Activated CD4-positive, alpha-beta T cell treated with anti-CD3 and anti-CD28 coated beads for 36 hours (primary cell): Measurements from ENCODE around the gene TMEM248. TPM values are rescaled to one million over a fixed set of nuclear protein-coding genes. Genes with fewer than 3 reads are reported as not detected.

Experiments used
- ATAC-seq: fragments of 200-7000 bp; cut with Tn5 transposase; one replicate; pipeline ENCODE4 v1.10.0; 2021; ENCODE audit warnings: mild to moderate bottlenecking, moderate library complexity
- CTCF ChIA-PET: fragments of 350-600 bp; sonication (Branson Sonifier 250); formaldehyde crosslinking; loops from one replicate; lab custom pipeline; 2021; ENCODE audit warnings: antibody characterized with exemption; lab: Charles Lee
- POLR2A ChIA-PET: fragments of 350-600 bp; sonication (Branson Sonifier 250); formaldehyde crosslinking; loops from one replicate; lab custom pipeline; 2021; ENCODE audit warnings: antibody characterized with exemption, inconsistent platforms; lab: Charles Lee
- DNase-seq: peaks from one replicate; pipeline ENCODE4 v3.0.0-alpha.2; 2020
- H3K27ac Mint-ChIP-seq: one replicate; pipeline ENCODE4 v1.8.0; 2021; ENCODE audit warnings: mixed read lengths
- H3K27me3 Mint-ChIP-seq: one replicate; pipeline ENCODE4 v1.8.0; 2021; ENCODE audit warnings: mixed read lengths
- H3K36me3 Mint-ChIP-seq: one replicate; pipeline ENCODE4 v1.8.0; 2021; ENCODE audit warnings: low read depth, mixed read lengths
- H3K4me1 Mint-ChIP-seq: one replicate; pipeline ENCODE4 v1.8.0; 2021; ENCODE audit warnings: mixed read lengths
- H3K4me3 Mint-ChIP-seq: one replicate; pipeline ENCODE4 v1.8.0; 2021; ENCODE audit warnings: mild to moderate bottlenecking, moderate library complexity, mixed read lengths
- H3K9me3 Mint-ChIP-seq: one replicate; pipeline ENCODE4 v1.8.0; 2021; ENCODE audit warnings: low read depth, mixed read lengths
- intact Hi-C, 2 experiments: fragments of 100-400 bp; cut with DNase I in 1 of 2; cut with micrococcal nuclease in 1 of 2; formaldehyde crosslinking; loops; one replicate each; pipeline versions ENCODE4 v1.14.2 to v1.15.1; 2022 to 2024; cut with DNase I, micrococcal nuclease
- total RNA-seq, 2 experiments: library from RNA; stranded (reverse); gene quantifications; one replicate each; pipeline ENCODE4 v1.2.3, GENCODE V29; 2021

The TMEM248 gene
- total RNA-seq, 2 experiments from 2014 or later: 70.5 to 85.8 TPM

GRCh38 chr7:66925255-66925654 is 4.2 kb downstream of the TMEM248 start:
- Mint-ChIP-seq H3K9me3 (no peaks in the 10 kb centered on the region), H3K27me3 (no peaks in the 10 kb centered on the region), H3K4me3 (no peak overlapping the region), H3K27ac (peak overlapping the region; percentile 15), H3K4me1 (peaks cover 61% of the 10 kb centered on the region), H3K36me3 (peaks cover 44% of the 10 kb centered on the region)
- intact Hi-C loops: no loop called here
- ATAC-seq: no peak
- DNase-seq: no peak
- ChIA-PET POLR2A (no interaction called here), CTCF (no interaction called here)

GRCh38 chr7:66927348-66927948 is 6.4 kb downstream of the TMEM248 start:
- intact Hi-C loops: no loop called here
- peaks cover 69% of the 10 kb centered on the region for H3K4me1 Mint-ChIP-seq
- ChIA-PET POLR2A (no interaction called here), CTCF (interaction anchor here (0.5 kb wide), 1 partner anchor 374 kb away, joined by 3 read pairs; no protein-coding TSS in a partner anchor)
- H3K4me3 Mint-ChIP-seq: no peak overlapping the region
- H3K36me3 Mint-ChIP-seq: peaks cover 40% of the 10 kb centered on the region
- ATAC-seq (no peak), DNase-seq (no peak)
- H3K27ac Mint-ChIP-seq: no peak overlapping the region
- H3K9me3 Mint-ChIP-seq: no peaks in the 10 kb centered on the region
- no peaks in the 10 kb centered on the region for H3K27me3 Mint-ChIP-seq

GRCh38 chr7:66928388-66928787 is 7.4 kb downstream of the TMEM248 start:
- Mint-ChIP-seq H3K27ac (peak overlapping the region; percentile 40), H3K4me1 (peaks cover 69% of the 10 kb centered on the region), H3K9me3 (no peaks in the 10 kb centered on the region), H3K36me3 (peaks cover 40% of the 10 kb centered on the region), H3K4me3 (no peak overlapping the region), H3K27me3 (no peaks in the 10 kb centered on the region)
- ATAC-seq (no peak), DNase-seq (no peak)
- intact Hi-C loops: no loop called here
- ChIA-PET CTCF (interaction anchor here (0.5 to 0.7 kb wide), 3 partner anchors 363 to 652 kb away, joined by 3 read pairs; no protein-coding TSS in a partner anchor), POLR2A (interaction anchor here (0.5 to 0.6 kb wide), 2 partner anchors 85 to 339 kb away, joined by 3 read pairs; no protein-coding TSS in a partner anchor)

- POLR2A ChIA-PET: interaction anchor here (1.7 kb wide), 1 partner anchor 85 kb away, joined by 8 read pairs; no protein-coding TSS in a partner anchor
- intact Hi-C loops: no loop called here
- CTCF ChIA-PET: interaction anchor here (0.9 kb wide), 1 partner anchor 28 kb away, joined by 3 read pairs; no protein-coding TSS in a partner anchor
- no peak overlapping the region for H3K4me3 Mint-ChIP-seq
- peaks cover 67% of the 10 kb centered on the region for H3K4me1 Mint-ChIP-seq
- no peak for DNase-seq
- no peak for ATAC-seq
- H3K27ac Mint-ChIP-seq: no peak overlapping the region
- no peaks in the 10 kb centered on the region for H3K27me3 Mint-ChIP-seq
- no peaks in the 10 kb centered on the region for H3K9me3 Mint-ChIP-seq
- H3K36me3 Mint-ChIP-seq: peaks cover 42% of the 10 kb centered on the region
Observed at GRCh38 chr7:66929165-66929564, 8.1 kb downstream of the TMEM248 start.

- H3K27me3 Mint-ChIP-seq: no peaks in the 10 kb centered on the region
- intact Hi-C loops: loop anchor here in 1 of 2 experiments (2.0 kb wide), 1 partner anchor 31 kb away; no protein-coding TSS in a partner anchor
- DNase-seq (no peak), ATAC-seq (no peak)
- POLR2A ChIA-PET: interaction anchor here (1.7 kb wide), 1 partner anchor 85 kb away, joined by 8 read pairs; no protein-coding TSS in a partner anchor
- H3K4me1 Mint-ChIP-seq: peaks cover 72% of the 10 kb centered on the region
- no peaks in the 10 kb centered on the region for H3K9me3 Mint-ChIP-seq
- H3K36me3 Mint-ChIP-seq: peaks cover 45% of the 10 kb centered on the region
- H3K4me3 Mint-ChIP-seq: no peak overlapping the region
- H3K27ac Mint-ChIP-seq: no peak overlapping the region
- CTCF ChIA-PET: interaction anchor here (0.6 to 1.5 kb wide), 4 partner anchors 28 to 110 kb away, joined by 3 to 4 read pairs (median 3); no protein-coding TSS in a partner anchor
Observed at GRCh38 chr7:66929935-66930334, 8.9 kb downstream of the TMEM248 start.

GRCh38 chr7:66930341-66930740 is 9.3 kb downstream of the TMEM248 start:
- ATAC-seq: no peak
- Mint-ChIP-seq H3K4me3 (no peak overlapping the region), H3K27ac (no peak overlapping the region), H3K27me3 (no peaks in the 10 kb centered on the region), H3K9me3 (no peaks in the 10 kb centered on the region), H3K36me3 (peaks cover 41% of the 10 kb centered on the region), H3K4me1 (peaks cover 68% of the 10 kb centered on the region)
- CTCF ChIA-PET: interaction anchor here (0.6 to 1.5 kb wide), 4 partner anchors 29 to 110 kb away, joined by 3 to 4 read pairs (median 3); no protein-coding TSS in a partner anchor
- intact Hi-C loops: loop anchor here in 1 of 2 experiments (2.0 kb wide), 1 partner anchor 32 kb away; no protein-coding TSS in a partner anchor
- no peak for DNase-seq
- POLR2A ChIA-PET: interaction anchor here (1.7 kb wide), 1 partner anchor 86 kb away, joined by 8 read pairs; no protein-coding TSS in a partner anchor

GRCh38 chr7:66933469-66933868 is 12.4 kb downstream of the TMEM248 start:
- ChIA-PET CTCF (no interaction called here), POLR2A (no interaction called here)
- ATAC-seq: no peak
- Mint-ChIP-seq H3K4me1 (peaks cover 67% of the 10 kb centered on the region), H3K27ac (no peak overlapping the region), H3K36me3 (peaks cover 51% of the 10 kb centered on the region), H3K9me3 (no peaks in the 10 kb centered on the region), H3K27me3 (no peaks in the 10 kb centered on the region), H3K4me3 (no peak overlapping the region)
- intact Hi-C loops: no loop called here
- no peak for DNase-seq

GRCh38 chr7:66937940-66938339 is 16.9 kb downstream of the TMEM248 start:
- Mint-ChIP-seq H3K27me3 (no peaks in the 10 kb centered on the region), H3K36me3 (peaks cover 45% of the 10 kb centered on the region), H3K4me1 (peaks cover 50% of the 10 kb centered on the region), H3K27ac (peak overlapping the region; percentile 51), H3K9me3 (no peaks in the 10 kb centered on the region), H3K4me3 (no peak overlapping the region)
- intact Hi-C loops: no loop called here
- CTCF ChIA-PET: no interaction called here
- ATAC-seq: no peak
- POLR2A ChIA-PET: no interaction called here
- no peak for DNase-seq

GRCh38 chr7:66939325-66939724 is 18.3 kb downstream of the TMEM248 start:
- no peaks in the 10 kb centered on the region for H3K9me3 Mint-ChIP-seq
- peaks cover 51% of the 10 kb centered on the region for H3K36me3 Mint-ChIP-seq
- POLR2A ChIA-PET: interaction anchor here (0.6 kb wide), 1 partner anchor 19 kb away, joined by 5 read pairs; the partner anchor contains the start of gene TMEM248

GRCh38 chr7:66946545-66946944 is 25.5 kb downstream of the TMEM248 start:
- ATAC-seq (no peak), DNase-seq (no peak)
- Mint-ChIP-seq H3K4me1 (peaks cover 2% of the 10 kb centered on the region), H3K36me3 (peaks cover 49% of the 10 kb centered on the region), H3K4me3 (no peak overlapping the region), H3K9me3 (no peaks in the 10 kb centered on the region), H3K27me3 (no peaks in the 10 kb centered on the region), H3K27ac (no peak overlapping the region)
- intact Hi-C loops: no loop called here
- ChIA-PET CTCF (no interaction called here), POLR2A (no interaction called here)

More at GRCh38 chr7:66939325-66939724, 18.3 kb downstream of the TMEM248 start:
- intact Hi-C loops: no loop called here
- CTCF ChIA-PET: interaction anchor here (0.7 to 0.9 kb wide), 2 partner anchors 17 to 128 kb away, joined by 3 read pairs; no protein-coding TSS in a partner anchor
- H3K27ac Mint-ChIP-seq: peak overlapping the region; percentile 53
- H3K27me3 Mint-ChIP-seq: no peaks in the 10 kb centered on the region
- H3K4me3 Mint-ChIP-seq: no peak overlapping the region
- no peak for ATAC-seq
- no peak for DNase-seq
- H3K4me1 Mint-ChIP-seq: peaks cover 41% of the 10 kb centered on the region

GRCh38 chr7:66948480-66949109 is 27.6 kb downstream of the TMEM248 start:
- Mint-ChIP-seq H3K27me3 (no peaks in the 10 kb centered on the region), H3K9me3 (no peaks in the 10 kb centered on the region), H3K36me3 (peaks cover 53% of the 10 kb centered on the region), H3K27ac (no peak overlapping the region), H3K4me3 (no peak overlapping the region), H3K4me1 (no peaks in the 10 kb centered on the region)
- intact Hi-C loops: no loop called here
- no peak for DNase-seq
- ATAC-seq: no peak
- ChIA-PET POLR2A (no interaction called here), CTCF (no interaction called here)
